ENCODE results near the gene TMEM63C.

Gene TMEM63C

GRCh38 chr14:77139540-77140358, 41.8 kb upstream of the TMEM63C start (continued):
- TF ChIP-seq PATZ1 (CRISPR knock-in tag; IDR thresholded peaks at IDR 0.05; ENCODE audit: borderline replicate concordance) (no peak), ESRRG (CRISPR knock-in tag; IDR thresholded peaks at IDR 0.05) (no peak)

- ATAC-seq = peak; percentile 3; the same call in 1 of the 3 replicates
Observed at GRCh38 chr14:77140359-77141213, 41.0 kb upstream of the TMEM63C start.

More at GRCh38 chr14:77140359-77141213, 41.0 kb upstream of the TMEM63C start:
- TF ChIP-seq ZC3H10 (CRISPR knock-in tag; IDR thresholded peaks at IDR 0.05) (no peak), CSDC2 (CRISPR knock-in tag; IDR thresholded peaks at IDR 0.05) (no peak), ISL1 (CRISPR knock-in tag; IDR thresholded peaks at IDR 0.05) (no peak), ESRRG (CRISPR knock-in tag; IDR thresholded peaks at IDR 0.05) (no peak), PPARA (CRISPR knock-in tag; IDR thresholded peaks at IDR 0.05; ENCODE audit: borderline replicate concordance) (no peak), ZFP30 (CRISPR knock-in tag; IDR thresholded peaks at IDR 0.05) (no peak), TOX (CRISPR knock-in tag; IDR thresholded peaks at IDR 0.05; ENCODE audit: borderline replicate concordance) (no peak), CREB5 (CRISPR knock-in tag; IDR thresholded peaks at IDR 0.05; ENCODE audit: low read depth) (no peak), PATZ1 (CRISPR knock-in tag; IDR thresholded peaks at IDR 0.05; ENCODE audit: borderline replicate concordance) (no peak), GLIS3 (CRISPR knock-in tag; IDR thresholded peaks at IDR 0.05) (no peak), SNAI2 (CRISPR knock-in tag; IDR thresholded peaks at IDR 0.05) (no peak), OSR1 (CRISPR knock-in tag; IDR thresholded peaks at IDR 0.05) (no peak), RARB (CRISPR knock-in tag; IDR thresholded peaks at IDR 0.05) (no peak), CSRNP3 (CRISPR knock-in tag; IDR thresholded peaks at IDR 0.05) (no peak), BACH2 (CRISPR knock-in tag; IDR thresholded peaks at IDR 0.05; ENCODE audit: borderline replicate concordance) (no peak), ZFP3 (CRISPR knock-in tag; IDR thresholded peaks at IDR 0.05) (no peak), ZNF70 (CRISPR knock-in tag; IDR thresholded peaks at IDR 0.05) (no peak), ARNTL (CRISPR knock-in tag; IDR thresholded peaks at IDR 0.05; ENCODE audit: borderline replicate concordance, low read depth) (no peak), ZNF8 (CRISPR knock-in tag; IDR thresholded peaks at IDR 0.05) (no peak)
- TF ChIP-seq, protein P1, sequence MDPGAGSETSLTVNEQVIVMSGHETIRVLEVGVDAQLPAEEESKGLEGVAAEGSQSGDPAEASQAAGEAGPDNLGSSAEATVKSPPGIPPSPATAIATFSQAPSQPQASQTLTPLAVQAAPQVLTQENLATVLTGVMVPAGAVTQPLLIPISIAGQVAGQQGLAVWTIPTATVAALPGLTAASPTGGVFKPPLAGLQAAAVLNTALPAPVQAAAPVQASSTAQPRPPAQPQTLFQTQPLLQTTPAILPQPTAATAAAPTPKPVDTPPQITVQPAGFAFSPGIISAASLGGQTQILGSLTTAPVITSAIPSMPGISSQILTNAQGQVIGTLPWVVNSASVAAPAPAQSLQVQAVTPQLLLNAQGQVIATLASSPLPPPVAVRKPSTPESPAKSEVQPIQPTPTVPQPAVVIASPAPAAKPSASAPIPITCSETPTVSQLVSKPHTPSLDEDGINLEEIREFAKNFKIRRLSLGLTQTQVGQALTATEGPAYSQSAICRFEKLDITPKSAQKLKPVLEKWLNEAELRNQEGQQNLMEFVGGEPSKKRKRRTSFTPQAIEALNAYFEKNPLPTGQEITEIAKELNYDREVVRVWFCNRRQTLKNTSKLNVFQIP (CRISPR knock-in tag; IDR thresholded peaks at IDR 0.05; ENCODE audit: borderline replicate concordance, low read depth) = no peak
